IMR-90 (cell line): ENCODE data around the gene SHROOM3. TPM values are rescaled to one million over a fixed set of nuclear protein-coding genes. Genes with fewer than 3 reads are reported as not detected.
A peak's percentile ranks its signal among the peaks of the same experiment; 100 is the strongest.

Experiments used
- ATAC-seq: fragments of 200-7000 bp; cut with Tn5 transposase; 2 replicates; pipeline ENCODE4 v1.9.1; 2020; ENCODE audit warnings: low read depth, mild to moderate bottlenecking, moderate library complexity
- BruUV-seq: library from RNA; stranded (reverse); fragments of 400-500 nt; replicated peaks from 2 replicates; lab custom pipeline; 2021; lab: Mats Ljungman, UMichigan
- CTCF ChIA-PET: fragments of 300-600 bp; formaldehyde crosslinking; extraction: SDS; loops from one replicate; lab custom pipeline; 2021; ENCODE audit warnings: antibody characterized with exemption; lab: Yijun Ruan, JAX
- POLR2A ChIA-PET: fragments of 300-600 bp; sonication (Branson Sonifier 250); formaldehyde crosslinking; loops from one replicate; lab custom pipeline; 2022; ENCODE audit warnings: antibody characterized with exemption; ENCODE audit not compliant: unreplicated experiment; lab: Charles Lee
- DNase-seq: peaks from one replicate; pipeline ENCODE4 v3.0.0; 2013
- H2AFZ ChIP-seq: replicated peaks from 2 replicates; pipeline ENCODE3; 2013; ENCODE audit warnings: low read length, mild to moderate bottlenecking; ENCODE audit not compliant: poor library complexity
- H2AK5ac ChIP-seq: 2 replicates; pipeline ENCODE4 v1.6.1; 2013; ENCODE audit warnings: low read depth, low read length, inconsistent platforms
- H2AK9ac ChIP-seq: replicated peaks from 2 replicates; pipeline ENCODE3; 2013; ENCODE audit warnings: mild to moderate bottlenecking, low read depth, low read length, moderate library complexity; ENCODE audit not compliant: poor library complexity
- H2BK120ac ChIP-seq: 2 replicates; pipeline ENCODE4 v1.6.1; 2013; ENCODE audit warnings: low read depth, low read length, inconsistent platforms
- H2BK15ac ChIP-seq: 3 replicates; pipeline ENCODE4 v1.6.1; 2013; ENCODE audit warnings: low read depth, low read length, inconsistent platforms
- H2BK20ac ChIP-seq: 2 replicates; pipeline ENCODE4 v1.6.1; 2013; ENCODE audit warnings: low read depth, mild to moderate bottlenecking, inconsistent platforms, low read length, moderate library complexity
- H2BK5ac ChIP-seq: 2 replicates; pipeline ENCODE4 v1.6.1; 2013; ENCODE audit warnings: mild to moderate bottlenecking, low read depth, low read length, inconsistent platforms; ENCODE audit not compliant: poor library complexity, severe bottlenecking
- H3K14ac ChIP-seq: replicated peaks from 2 replicates; pipeline ENCODE4 v1.6.1; 2013; ENCODE audit warnings: low read depth, low read length, inconsistent platforms
- H3K18ac ChIP-seq: 2 replicates; pipeline ENCODE4 v1.6.1; 2013; ENCODE audit warnings: low read depth, low read length, control low read depth
- H3K23ac ChIP-seq: 2 replicates; pipeline ENCODE4 v1.6.1; 2013; ENCODE audit warnings: low read depth, low read length, inconsistent platforms
- H3K27ac ChIP-seq: 2 replicates; pipeline ENCODE4 v1.5.1; 2013; ENCODE audit warnings: mild to moderate bottlenecking, control low read depth, low read length; ENCODE audit not compliant: insufficient read depth
- H3K27me3 ChIP-seq: 2 replicates; pipeline ENCODE4 v1.6.1; 2013; ENCODE audit warnings: low read length; ENCODE audit not compliant: control insufficient read depth, insufficient read depth
- H3K36me3 ChIP-seq: 2 replicates; pipeline ENCODE4 v1.6.1; 2013; ENCODE audit warnings: low read length, mixed read lengths; ENCODE audit not compliant: control insufficient read depth, insufficient read depth
- H3K4ac ChIP-seq: 2 replicates; pipeline ENCODE4 v1.6.1; 2013; ENCODE audit warnings: low read depth, low read length, inconsistent platforms
- H3K4me1 ChIP-seq: 2 replicates; pipeline ENCODE4 v1.6.1; 2013; ENCODE audit warnings: low read length, mixed read lengths; ENCODE audit not compliant: control insufficient read depth, insufficient read depth
- H3K4me2 ChIP-seq: 2 replicates; pipeline ENCODE4 v1.6.1; 2013; ENCODE audit warnings: low read depth, mild to moderate bottlenecking, control low read depth, low read length, moderate library complexity
- H3K4me3 ChIP-seq: 2 replicates; pipeline ENCODE4 v1.5.1; 2013; ENCODE audit warnings: low read depth, mild to moderate bottlenecking, control low read depth, low read length, moderate library complexity; ENCODE audit not compliant: insufficient read depth
- H3K56ac ChIP-seq: 2 replicates; pipeline ENCODE4 v1.6.1; 2013; ENCODE audit warnings: low read length, inconsistent platforms; ENCODE audit not compliant: insufficient read depth; ENCODE audit errors: extremely low read depth
- H3K79me1 ChIP-seq, 2 experiments: 2 replicates each; pipeline ENCODE4 v1.6.1; 2013; ENCODE audit warnings: low read length in 2 of 2, inconsistent platforms in 1 of 2, low read depth in 1 of 2
- H3K9ac ChIP-seq: 2 replicates; pipeline ENCODE4 v1.6.1; 2013; ENCODE audit warnings: low read depth, low read length, control low read depth
- H3K9me1 ChIP-seq: 2 replicates; pipeline ENCODE4 v1.6.1; 2013; ENCODE audit warnings: low read length, inconsistent platforms; ENCODE audit not compliant: insufficient read depth
- H3K9me3 ChIP-seq: 2 replicates; pipeline ENCODE4 v1.6.1; 2013; ENCODE audit warnings: low read length; ENCODE audit not compliant: control insufficient read depth, insufficient read depth
- H4K20me1 ChIP-seq: 2 replicates; pipeline ENCODE4 v1.6.1; 2013; ENCODE audit warnings: low read length, inconsistent platforms; ENCODE audit not compliant: insufficient read depth
- H4K5ac ChIP-seq: 2 replicates; pipeline ENCODE4 v1.6.1; 2013; ENCODE audit warnings: mild to moderate bottlenecking, low read depth, low read length, control low read depth
- H4K8ac ChIP-seq, 2 experiments: 2 replicates each; pipeline ENCODE4 v1.6.1; 2013; ENCODE audit warnings: low read depth in 2 of 2, low read length in 2 of 2, control low read depth in 1 of 2, inconsistent platforms in 1 of 2
- H4K91ac ChIP-seq: 2 replicates; pipeline ENCODE4 v1.6.1; 2013; ENCODE audit warnings: low read depth, low read length, inconsistent platforms; ENCODE audit not compliant: insufficient read depth
- SMC3 ChIP-seq: fragments of 150-350 bp; IDR thresholded peaks from 2 replicates; pipeline ENCODE4 v1.6.1; 2016; ENCODE audit warnings: low read depth, mild to moderate bottlenecking, antibody characterized with exemption, low read length, moderate library complexity
- WGBS, 2 experiments: methylation state at CpG; one replicate each; pipeline versions ENCODE4 v1.1.5 to v1.1.7; 2013; ENCODE audit warnings: missing lambda C conversion rate in 2 of 2; ENCODE audit not compliant: insufficient read length in 1 of 2; ENCODE audit errors: extremely low coverage in 2 of 2; 5-methylcytosine and 5-hydroxymethylcytosine counted together
- dilution Hi-C: fragments of 300-500 bp; cut with HindIII; formaldehyde crosslinking; loops from one replicate; pipeline ENCODE4 v1.14.3; 2018; ENCODE audit warnings: low sequenced_read_pairs; ENCODE audit not compliant: unreplicated experiment
- in situ Hi-C: fragments of 300-500 bp; cut with MboI; formaldehyde crosslinking; loops from 3 replicates; pipeline ENCODE4 v1.14.3; 2019; ENCODE audit warnings: low sequenced_read_pairs, inconsistent platforms, mixed read lengths
- intact Hi-C: fragments of 100-400 bp; cut with micrococcal nuclease; formaldehyde crosslinking; loops from 2 replicates; pipeline ENCODE4 v1.10.0; 2022
- polyA plus RNA-seq, 3 experiments: library from polyadenylated mRNA; depleted of rRNA; stranded (reverse); fragments of >200 nt; gene quantifications; 2 replicates each; pipeline ENCODE4 v1.2.3, GENCODE V29; 2012; ENCODE audit warnings: low replicate concordance in 1 of 3
- total RNA-seq: library from RNA; depleted of rRNA; stranded (reverse); fragments of >200 nt; gene quantifications from 2 replicates; pipeline ENCODE4 v1.2.3, GENCODE V29; 2012
- TF ChIP-seq, protein P1 (sequence below): fragments of 150-350 bp; IDR thresholded peaks from 2 replicates; pipeline ENCODE4 v1.6.1; 2017; ENCODE audit warnings: mild to moderate bottlenecking, antibody characterized with exemption, low read length, low read depth
- TF ChIP-seq, protein P2 (sequence below): fragments of 150-350 bp; IDR thresholded peaks from 2 replicates; pipeline ENCODE4 v1.6.1; 2016; ENCODE audit warnings: low read depth, mild to moderate bottlenecking, low read length, moderate library complexity, borderline replicate concordance

SHROOM3 gene
- total and polyA plus RNA-seq, 2 of the 4 experiments (the other 2 are of a cell fraction), result 10.8 to 19.5 TPM

GRCh38 chr4:76694056-76694455 is 259.0 kb downstream of the SHROOM3 start:
- dilution Hi-C loops, result no loop called here
- H4K8ac ChIP-seq, result no peak overlapping the region
- ChIA-PET POLR2A (no interaction called here), CTCF (interaction anchor here (0.6 kb wide), 1 partner anchor 104 kb away, joined by 3 read pairs; no protein-coding TSS in a partner anchor)
- H4K20me1 ChIP-seq, result no peaks in the 10 kb centered on the region; the same call in 1 of the 2 replicates
- no peak overlapping the region for H2AFZ ChIP-seq
- no peak overlapping the region for H3K56ac ChIP-seq
- no peak overlapping the region for H2BK20ac ChIP-seq
- no peak overlapping the region for H3K18ac ChIP-seq
- peaks cover 28 to 63% of the 10 kb centered on the region in 2 experiments for H3K79me1 ChIP-seq
- intact Hi-C loops, result loop anchor here (5.0 kb wide), 2 partner anchors 43 to 253 kb away; partner anchors contain the start of gene SEPTIN11
- H3K36me3 ChIP-seq, result no peaks in the 10 kb centered on the region
- no peak for ATAC-seq
- no peak overlapping the region for H3K23ac ChIP-seq
- H3K4me1 ChIP-seq, result peaks cover 21% of the 10 kb centered on the region
- TF ChIP-seq, protein P1, sequence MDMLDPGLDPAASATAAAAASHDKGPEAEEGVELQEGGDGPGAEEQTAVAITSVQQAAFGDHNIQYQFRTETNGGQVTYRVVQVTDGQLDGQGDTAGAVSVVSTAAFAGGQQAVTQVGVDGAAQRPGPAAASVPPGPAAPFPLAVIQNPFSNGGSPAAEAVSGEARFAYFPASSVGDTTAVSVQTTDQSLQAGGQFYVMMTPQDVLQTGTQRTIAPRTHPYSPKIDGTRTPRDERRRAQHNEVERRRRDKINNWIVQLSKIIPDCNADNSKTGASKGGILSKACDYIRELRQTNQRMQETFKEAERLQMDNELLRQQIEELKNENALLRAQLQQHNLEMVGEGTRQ, result no peak
- TF ChIP-seq SMC3, result no peak
- TF ChIP-seq, protein P2, sequence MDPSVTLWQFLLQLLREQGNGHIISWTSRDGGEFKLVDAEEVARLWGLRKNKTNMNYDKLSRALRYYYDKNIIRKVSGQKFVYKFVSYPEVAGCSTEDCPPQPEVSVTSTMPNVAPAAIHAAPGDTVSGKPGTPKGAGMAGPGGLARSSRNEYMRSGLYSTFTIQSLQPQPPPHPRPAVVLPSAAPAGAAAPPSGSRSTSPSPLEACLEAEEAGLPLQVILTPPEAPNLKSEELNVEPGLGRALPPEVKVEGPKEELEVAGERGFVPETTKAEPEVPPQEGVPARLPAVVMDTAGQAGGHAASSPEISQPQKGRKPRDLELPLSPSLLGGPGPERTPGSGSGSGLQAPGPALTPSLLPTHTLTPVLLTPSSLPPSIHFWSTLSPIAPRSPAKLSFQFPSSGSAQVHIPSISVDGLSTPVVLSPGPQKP, result no peak
- no peak for DNase-seq
- peaks cover 26% of the 10 kb centered on the region for H3K9me1 ChIP-seq
- no peak overlapping the region for H4K5ac ChIP-seq
- no peaks in the 10 kb centered on the region for H3K27me3 ChIP-seq
- H2BK5ac ChIP-seq, result peak overlapping the region; percentile 37
- no peak overlapping the region for H2AK9ac ChIP-seq
- H2AK5ac ChIP-seq, result no peak overlapping the region
- no peak overlapping the region for H2BK15ac ChIP-seq
- in situ Hi-C loops, result no loop called here
- no peak overlapping the region for H3K4ac ChIP-seq
- H2BK120ac ChIP-seq, result no peak overlapping the region
- H3K4me2 ChIP-seq, result no peak overlapping the region
- no CpG with 5 or more reads among the region's 1 CpG for WGBS, 2 experiments
- H3K27ac ChIP-seq, result no peak overlapping the region
- H3K14ac ChIP-seq, result no peak overlapping the region
- H4K91ac ChIP-seq, result no peak overlapping the region
- H3K4me3 ChIP-seq, result no peak overlapping the region
- BruUV-seq, result no TSS peak
- no peak overlapping the region for H3K9ac ChIP-seq
- H3K9me3 ChIP-seq, result no peaks in the 10 kb centered on the region
